Fibroblast of peridontal ligament (primary cell): Measurements from ENCODE around the gene CCDC70.

Source experiments
- DNase-seq: peaks from one replicate; pipeline ENCODE4 v3.0.0-alpha.2; 2010; ENCODE audit errors: extremely low read depth

Gene CCDC70

GRCh38 chr13:51829568-51829899 is 32.2 kb upstream of the CCDC70 start:
- DNase-seq, result no peak

GRCh38 chr13:51831519-51831918 is 30.2 kb upstream of the CCDC70 start:
- no peak for DNase-seq

DNA sequence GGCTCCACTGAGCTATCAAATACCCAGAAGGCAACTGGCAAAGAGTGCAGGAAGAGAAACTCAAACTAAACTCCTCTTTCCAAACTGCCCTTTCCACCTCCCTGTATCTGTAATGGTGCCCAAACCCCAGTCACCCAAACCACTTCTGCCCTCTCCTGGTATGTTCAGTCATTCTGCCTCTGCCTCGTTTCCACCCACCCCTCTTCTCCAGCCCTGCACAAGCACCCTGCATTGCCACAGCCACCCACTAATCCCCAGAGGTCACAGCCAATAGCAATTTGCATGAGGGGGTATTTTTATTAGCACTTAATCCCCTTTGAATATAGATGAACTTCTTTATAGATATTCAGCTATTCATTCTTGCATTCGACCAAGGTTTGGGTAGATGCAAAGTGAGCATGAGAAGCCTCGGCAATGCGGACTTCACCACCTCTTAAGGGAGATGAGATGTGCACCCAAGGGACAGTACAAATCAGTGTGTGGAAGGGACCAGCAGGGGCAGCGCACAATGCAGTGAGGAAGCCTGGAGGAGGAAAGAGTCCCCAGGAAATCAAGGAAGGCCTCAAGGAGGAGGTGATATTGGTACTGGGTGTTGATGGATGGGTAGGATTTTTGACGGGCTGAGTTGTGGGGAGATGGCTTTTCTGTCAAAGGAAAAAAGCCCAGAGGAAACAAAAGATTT is 29.2 kb upstream of the CCDC70 start:
- peak; percentile 57 for DNase-seq

DNA sequence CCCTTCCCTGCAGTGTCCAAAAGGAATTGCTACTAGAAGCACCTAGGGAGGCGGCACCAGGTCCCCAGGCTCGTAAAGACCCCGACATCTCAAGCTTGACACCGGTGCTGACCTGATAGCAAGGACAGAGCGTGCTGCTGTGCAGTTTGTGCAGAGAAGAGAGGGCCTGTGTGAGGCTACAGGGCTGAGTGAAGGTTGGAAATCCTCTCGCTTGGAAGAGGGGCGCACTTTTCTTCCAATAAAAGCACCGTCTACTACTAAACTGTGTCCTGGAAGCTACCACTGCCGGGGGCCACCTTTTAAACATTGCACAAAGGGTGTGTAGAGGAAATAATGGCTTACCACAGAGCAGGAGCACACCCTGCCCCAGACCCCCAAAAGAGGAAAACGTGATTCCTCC is 27.8 kb upstream of the CCDC70 start:
- no peak for DNase-seq

DNA sequence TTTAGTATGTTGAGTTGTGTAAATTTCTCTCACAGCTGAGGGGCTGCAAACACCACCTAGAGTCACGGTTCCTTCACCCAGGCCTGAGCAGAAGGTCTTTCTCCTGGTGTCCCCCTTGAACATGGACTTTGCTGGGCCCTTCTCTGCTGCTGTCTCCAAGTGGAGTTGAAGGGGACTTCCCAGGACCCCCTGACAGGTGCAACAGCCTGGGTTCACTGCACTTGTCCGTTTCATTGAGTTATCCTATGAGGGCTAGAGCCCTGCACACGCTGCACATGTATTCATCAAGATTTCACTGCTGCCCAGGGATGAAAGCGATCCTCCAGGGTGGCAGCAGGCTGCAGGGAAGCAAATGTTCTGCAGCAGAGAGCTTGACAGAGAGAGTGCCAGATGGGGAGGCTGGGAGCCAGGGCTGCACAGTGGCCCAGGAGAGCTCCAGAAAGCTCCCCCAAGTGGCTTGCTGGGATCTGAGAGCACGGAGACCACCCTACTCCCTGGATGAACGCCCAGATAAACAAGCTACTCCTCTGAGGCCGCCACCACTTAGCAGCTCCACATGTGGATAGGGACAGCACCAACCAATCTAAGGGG is 27.1 kb upstream of the CCDC70 start:
- DNase-seq, result no peak

DNA sequence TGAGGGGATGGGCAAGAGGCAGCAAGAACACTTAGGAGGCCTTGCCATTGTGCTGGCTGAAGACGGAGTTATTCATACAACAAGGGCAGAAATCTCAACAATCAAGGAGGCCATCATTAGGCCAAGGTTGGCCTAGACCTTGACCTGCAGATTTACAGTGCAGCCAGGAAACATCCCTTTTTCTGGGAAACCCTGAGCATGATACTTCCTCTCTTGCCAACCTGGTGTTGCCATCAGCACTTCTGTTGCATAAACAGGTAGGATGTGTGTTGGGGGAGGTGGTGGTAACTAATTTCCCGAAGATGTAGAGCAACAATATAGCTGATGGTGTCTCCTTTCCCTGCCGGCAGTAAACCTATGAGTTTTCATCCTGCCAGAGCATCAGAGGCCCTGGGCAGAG is 24.8 kb upstream of the CCDC70 start:
- no peak for DNase-seq

GRCh38 chr13:51838240-51838846 is 23.4 kb upstream of the CCDC70 start:
- DNase-seq, result peak; percentile 45

- DNase-seq, result no peak
Measured at GRCh38 chr13:51839711-51840540, 21.8 kb upstream of the CCDC70 start.

DNA sequence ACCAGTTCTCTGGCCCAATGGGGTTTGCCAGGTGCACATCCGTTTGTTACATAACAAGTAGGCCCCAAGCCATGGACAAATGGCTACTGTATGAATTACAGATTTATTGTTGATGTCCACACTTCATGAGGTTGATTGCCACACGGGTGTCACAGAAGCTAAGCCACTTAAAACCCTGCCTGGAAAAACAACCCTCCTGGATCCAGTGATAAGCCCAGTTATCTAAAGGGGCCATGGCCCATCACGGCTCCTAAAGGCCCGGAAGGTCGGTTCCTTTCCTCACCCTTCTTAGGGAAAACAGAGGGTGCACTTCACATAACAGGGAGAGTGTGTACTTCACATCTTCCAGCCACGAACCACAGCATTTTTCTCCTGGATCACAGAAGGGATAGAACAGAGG is 20.9 kb upstream of the CCDC70 start:
- DNase-seq, result no peak

DNA sequence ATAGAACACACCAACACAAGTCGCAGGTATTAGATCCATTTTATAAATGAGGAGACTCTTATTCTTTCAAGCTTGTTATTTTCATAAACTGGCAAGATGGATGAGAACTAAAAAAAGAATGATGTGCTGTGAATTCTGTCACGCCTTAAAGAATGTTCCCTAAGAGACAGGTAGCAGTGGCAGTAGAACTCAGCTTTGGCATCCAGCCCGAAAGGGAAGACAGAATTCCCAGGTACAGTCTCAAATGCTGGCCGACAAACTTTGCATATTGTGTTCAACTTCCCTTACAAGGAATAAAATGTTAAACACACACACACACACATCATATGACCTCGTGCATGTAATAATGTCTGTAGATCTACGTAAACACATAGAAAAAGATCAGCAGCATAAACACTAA is 20.0 kb upstream of the CCDC70 start:
- DNase-seq, result no peak

DNA sequence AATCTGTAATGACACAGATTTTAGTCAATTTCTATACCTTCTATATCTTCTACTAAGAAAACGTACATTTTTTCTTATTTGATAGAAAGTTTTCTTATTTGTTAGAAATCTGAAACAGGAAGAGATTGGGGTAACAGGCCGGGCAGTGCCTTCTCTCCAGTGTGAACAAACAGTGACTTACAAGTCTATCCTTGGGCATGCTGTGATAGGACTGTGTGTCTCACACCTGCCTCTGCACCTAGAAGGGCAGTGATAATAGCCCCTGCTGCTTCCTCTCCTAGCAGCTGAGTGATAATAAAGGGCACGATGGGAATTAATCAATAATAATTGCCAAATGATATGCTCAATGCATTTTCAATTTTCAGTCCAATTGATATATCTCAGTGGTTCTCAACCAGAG is 18.2 kb upstream of the CCDC70 start:
- no peak for DNase-seq

DNA sequence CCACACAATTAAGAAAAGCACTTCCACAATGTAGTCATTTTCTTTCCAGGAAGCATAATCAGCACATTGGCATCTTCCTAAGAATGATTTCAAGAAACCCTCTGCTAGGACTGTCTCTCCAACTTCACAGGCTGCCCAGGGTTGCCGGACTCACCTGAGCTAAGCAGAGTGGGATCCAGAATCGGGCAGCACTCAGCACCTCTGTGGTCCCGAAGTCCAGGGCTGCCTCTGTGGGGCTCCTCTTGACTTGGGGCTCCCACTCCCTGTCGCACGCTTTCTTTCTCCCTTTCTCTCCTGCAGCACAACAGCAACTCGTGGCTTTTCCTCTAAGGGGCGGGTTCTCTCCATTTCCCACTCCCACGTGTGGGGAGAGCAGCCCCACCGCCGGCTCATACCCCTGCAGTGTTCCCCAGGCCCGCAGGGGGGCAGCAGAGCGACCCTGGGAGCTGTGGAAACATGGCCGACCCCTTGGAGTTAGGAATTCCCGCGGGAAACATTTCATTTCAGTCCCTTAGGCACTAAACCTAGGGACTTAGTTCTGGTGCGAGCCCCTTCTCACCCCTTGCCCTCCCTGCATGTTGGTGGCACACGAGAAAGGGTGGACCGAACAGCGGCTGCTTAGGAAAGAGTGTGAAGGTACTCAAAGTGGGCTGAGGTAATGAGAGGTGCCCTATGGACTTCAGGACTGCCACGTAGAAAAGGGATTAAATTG is 16.8 kb upstream of the CCDC70 start, which contains the start of gene TMEM272:
Gene TMEM272 (minus strand): TSS at position 316 of the 712 bp plus-strand sequence. CDS start 6,647 bp downstream, outside the sequence.
- peak; percentile 10 for DNase-seq

GRCh38 chr13:51845574-51846318 is 16.0 kb upstream of the CCDC70 start:
- DNase-seq, result no peak

GRCh38 chr13:51846756-51847155 is 15.0 kb upstream of the CCDC70 start:
- no peak for DNase-seq

DNA sequence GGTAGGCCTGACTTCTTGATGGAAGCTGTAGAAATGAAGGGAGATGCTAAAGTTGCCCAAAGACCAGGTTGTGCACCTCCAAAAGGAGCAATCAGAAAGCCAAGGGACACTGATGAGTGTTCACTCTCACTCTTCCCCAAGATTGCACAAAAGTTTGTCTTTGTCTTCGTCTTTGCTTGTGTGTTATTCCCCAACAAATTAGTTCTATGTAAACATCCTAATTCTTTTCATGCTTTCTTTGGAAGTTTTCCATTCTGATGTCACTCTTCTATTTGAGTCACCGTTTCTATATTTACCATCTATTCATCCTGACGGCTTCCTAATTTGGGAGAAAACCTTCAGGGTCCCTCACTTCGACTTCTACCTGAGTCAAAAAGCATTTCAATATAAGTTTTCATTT is 13.1 kb upstream of the CCDC70 start:
- DNase-seq, result peak; percentile 50

DNA sequence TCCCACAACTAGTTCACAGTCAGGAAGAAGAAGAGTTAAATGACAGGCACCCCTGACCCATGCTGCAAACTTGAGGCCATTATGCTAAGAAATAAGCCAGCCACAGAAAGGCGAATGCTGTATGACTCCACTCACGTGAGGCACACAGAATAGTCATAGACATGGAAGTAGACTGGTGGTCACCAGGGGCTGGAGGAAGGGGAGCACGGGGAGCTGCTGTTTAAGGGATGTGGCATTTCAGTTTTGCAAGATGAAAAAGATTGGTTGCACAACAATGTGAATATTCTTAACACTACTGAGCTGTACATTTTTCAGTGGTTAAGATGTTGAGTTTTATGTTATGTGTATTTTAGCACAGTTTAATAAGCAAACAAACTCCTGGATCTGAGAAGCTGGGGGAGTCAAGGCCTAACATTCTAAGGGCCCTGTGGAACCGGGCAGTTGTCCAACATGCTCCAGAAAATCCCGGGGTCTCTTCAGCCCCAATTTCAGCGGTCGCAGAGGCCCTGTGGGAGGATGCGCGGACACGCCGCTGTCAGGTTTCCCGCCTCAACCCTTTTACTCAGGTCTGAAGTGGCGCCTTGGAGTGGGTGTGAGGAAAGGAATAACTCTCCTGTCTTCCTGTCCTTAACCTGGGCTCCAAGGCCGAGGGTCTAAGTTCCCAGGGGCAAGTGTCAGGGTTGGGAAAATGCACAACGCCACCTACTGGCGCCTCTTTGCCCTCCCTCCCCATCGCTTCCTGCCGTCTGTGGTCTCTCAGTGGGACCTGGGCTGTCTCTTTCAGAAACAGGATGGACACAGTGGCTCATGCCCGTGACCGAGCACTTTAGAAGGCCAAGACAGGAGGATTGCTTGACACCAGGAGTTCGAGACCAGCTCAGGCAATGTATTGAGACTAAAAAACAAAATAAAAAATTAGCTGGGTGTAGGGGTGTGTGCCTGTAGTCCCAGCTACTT is 12.3 kb upstream of the CCDC70 start:
- DNase-seq, result no peak

DNA sequence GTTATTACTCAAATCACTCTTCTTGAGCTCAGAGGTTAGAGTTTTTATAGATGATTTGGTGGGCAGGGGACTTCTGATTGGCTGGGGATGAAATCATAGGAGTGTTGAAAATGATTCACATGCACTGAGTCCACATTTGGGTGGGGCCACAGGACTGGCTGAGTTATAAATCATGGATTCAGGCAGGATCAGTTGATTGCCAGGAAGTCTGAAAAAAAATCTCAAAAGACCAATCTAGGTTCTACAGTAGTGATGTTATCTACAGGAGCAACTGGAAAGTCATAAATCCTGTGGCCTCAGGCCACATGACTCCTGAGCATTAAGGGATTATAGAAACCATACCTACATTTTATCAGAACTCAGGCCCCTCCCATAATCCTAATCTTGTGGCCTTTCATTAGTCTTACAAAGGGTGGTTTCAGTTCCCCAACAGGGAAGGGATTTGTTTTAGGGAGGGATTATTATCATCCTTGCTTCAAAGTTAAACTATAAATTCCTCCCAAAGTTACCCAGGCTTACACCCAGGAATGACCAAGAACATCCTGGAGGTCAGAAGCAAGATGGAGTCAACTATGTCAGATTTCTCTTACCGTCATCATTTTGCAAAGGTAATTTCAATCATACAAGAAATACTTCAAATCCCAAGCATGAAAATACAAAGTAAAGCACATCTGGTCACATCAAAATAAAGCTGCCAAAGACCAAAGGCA is 5.6 kb upstream of the CCDC70 start:
- no peak for DNase-seq

- DNase-seq, result no peak
Measured at GRCh38 chr13:51856998-51857397, 4.8 kb upstream of the CCDC70 start.
